HG02852 (cell line): Measurements from ENCODE around the gene BASP1.

Source experiments
- ATAC-seq: cut with Tn5 transposase; IDR thresholded peaks from one replicate; pipeline ENCODE4 v1.9.1; 2021; ENCODE audit warnings: mild to moderate bottlenecking, moderate library complexity; ENCODE audit not compliant: unreplicated experiment

The BASP1 gene

DNA sequence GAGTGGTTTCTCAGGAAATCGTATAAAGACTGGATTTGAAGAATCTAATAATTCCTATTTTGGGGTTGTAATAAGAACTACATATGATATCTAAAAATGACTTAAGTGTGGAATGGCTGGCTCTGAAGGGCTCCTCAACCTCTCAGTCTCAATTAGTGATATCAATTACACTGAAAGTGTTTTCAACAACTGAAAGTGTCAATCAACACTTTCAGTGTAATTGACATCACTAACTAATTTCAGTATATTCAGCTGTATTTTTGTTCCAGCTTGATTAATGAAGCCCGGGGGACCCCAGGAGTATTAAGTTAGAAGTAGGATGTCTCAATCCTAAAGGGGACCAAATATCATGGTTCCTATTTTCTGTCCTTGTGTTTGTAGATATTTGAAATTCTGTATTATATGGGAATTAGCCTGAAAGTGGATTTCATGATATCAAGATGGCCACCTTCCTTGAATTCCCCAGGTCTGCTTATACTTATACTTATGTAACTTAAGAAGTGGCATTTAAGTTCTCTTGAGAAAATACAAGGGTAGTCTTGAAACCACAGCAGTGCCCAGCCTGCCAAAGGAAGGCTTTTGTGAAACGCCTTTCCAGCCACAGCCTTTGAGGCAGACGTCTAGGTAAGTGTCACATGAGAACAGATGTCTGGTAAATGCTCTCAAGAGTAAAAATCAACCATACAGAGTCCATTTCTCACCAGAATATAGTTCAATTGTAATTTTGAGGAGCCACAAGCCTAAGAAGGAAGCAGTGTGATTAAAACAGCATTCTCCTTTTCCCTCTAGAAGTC is 4.6 kb downstream of the BASP1 start:
- ATAC-seq, result no peak

DNA sequence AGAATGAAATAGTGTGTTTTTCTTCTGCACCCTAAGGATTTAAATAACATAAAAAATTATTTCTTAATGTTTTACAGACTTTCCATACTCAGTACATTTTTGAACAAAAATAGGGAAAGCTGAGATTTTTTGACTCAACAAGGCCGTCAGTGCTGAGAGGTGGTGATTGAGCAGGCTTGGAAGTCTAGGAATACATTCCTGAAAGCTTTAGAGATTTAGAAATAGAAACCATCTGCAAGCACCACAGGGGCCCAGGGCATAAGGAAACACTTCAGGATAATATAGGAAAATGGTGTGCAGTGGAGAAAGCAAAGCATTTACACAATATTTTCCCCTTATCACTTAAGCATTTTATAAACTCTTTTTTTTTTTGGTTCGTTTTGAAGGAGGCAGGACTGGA is 5.2 kb downstream of the BASP1 start:
- ATAC-seq, result no peak

DNA sequence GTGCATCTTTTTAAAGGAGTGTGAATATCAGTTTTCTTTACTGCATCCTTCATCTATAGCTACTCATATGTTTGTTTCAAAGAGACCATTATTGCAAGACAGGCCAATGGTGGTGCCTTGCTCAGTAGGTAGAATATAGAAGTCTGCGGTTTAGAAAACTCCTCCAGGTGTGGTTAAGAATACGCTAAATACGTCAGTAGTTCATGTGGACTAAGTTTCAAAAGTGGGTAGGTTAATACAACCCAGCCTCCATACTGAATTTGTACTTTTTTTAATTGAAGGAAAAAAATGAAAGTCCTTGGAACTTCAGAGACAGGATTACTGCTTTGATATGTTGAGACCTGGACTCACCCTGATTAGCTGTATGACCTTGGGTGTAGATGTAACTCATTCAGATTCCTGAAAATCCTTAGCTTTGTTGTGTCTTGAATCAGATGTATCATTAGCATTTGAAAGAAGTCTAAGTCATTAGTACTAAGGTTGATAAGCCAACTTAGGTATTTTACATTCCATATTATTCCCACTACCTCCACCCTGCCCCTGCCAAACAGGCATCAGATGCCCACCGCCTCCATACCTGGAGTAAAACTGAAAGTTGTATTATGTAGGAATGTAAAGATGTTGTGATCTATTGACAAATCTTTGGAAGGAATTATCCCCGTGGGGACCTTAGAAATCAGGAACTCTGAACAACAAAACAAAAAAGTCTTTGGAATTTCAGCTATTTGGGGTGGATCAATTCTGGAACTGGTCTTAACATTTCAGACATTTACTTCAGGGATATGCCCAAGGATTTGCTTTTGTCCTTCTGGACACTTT is 6.1 kb downstream of the BASP1 start:
- ATAC-seq, result peak; percentile 45

DNA sequence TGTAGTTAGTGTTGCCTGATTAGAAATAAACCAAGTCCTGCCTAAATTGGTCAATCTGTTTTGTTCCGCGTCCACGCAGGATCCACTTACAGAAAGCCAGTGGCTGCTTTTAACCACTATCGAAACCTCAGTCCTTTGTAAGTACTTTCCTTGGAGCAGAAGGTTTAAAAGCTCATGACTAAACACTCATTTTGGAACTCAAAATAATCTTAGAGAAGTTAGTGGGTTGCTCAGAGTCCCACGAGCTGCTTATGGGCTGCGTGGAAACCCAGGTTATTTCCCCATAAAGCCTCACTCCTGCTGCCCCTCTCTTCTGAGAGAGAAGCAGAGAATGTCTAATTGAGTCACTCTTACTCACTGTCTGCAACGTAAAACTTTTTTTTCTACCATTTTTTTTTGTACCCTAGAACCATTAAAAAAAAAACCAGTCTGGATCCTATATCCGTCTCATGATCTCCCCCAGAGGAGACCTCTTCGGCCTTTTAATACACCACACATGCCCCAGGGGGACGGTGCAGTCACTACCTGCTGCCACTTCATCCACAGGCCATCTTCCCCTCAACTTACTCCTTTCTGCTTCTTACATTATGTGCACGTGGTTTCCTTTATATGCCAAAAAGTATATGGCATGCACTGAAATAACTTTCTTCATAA is 7.6 kb downstream of the BASP1 start:
- peak; percentile 65 for ATAC-seq

DNA sequence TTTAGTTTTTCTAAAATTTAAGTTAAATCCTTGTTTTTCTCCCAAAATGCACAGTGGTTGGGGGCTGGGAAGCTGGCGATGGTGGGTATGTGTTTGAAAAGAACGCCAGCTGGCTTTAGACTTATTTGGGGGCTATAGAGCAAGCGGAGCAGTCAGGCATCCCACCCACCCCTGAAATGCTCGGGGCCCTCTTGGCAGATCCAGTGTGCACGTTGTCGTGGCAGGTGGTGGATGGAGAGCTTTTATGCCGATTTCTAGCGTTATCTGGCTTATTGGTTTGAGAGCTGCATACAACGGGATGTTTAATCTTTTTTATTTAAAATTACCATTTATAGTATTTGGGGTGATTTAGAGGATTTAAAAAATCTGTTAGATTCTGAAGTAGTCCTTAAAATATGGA is 8.1 kb downstream of the BASP1 start:
- ATAC-seq, result no peak

DNA sequence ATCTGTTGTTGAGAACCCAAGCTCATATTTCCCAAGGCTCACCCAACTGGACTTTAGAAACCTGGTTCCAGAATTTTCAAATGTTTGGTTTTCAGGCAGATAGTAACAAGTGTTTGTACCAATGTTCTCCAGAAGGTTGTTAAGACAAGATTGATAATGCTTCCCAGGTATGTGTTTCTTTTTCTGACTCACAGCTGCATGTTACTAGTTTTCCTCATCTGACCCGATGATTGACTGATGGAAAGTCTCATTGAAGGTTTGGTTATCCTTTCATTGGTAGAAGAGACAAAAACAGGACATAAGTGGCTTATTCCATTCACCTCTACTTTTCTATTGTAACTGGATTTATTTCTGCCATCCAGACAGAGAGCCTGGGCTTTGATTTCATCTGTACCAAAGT is 10.4 kb downstream of the BASP1 start:
- no peak for ATAC-seq

DNA sequence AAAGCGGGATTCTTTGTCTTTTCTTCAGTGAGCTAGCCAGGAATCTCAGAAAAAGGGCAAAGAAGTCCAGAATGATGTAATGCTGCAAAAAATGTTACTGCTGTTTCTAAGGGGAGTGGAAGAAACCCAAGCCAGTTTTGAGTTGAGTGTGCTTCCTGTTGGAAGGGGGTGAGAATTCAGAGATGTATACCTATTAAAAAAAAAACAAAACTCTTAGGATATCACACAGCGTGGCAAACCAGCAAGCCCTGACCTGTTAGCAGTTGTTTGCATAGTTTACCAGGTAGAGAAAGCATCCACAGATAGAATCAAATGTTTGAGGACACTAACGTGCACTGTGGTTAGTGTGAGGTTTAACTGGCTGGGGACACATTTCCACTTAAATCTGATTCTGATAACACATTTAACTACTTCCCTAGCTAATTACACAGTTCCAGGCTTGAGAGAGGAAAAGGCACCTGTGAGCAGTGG is 11.4 kb downstream of the BASP1 start:
- peak; percentile 54 for ATAC-seq

DNA sequence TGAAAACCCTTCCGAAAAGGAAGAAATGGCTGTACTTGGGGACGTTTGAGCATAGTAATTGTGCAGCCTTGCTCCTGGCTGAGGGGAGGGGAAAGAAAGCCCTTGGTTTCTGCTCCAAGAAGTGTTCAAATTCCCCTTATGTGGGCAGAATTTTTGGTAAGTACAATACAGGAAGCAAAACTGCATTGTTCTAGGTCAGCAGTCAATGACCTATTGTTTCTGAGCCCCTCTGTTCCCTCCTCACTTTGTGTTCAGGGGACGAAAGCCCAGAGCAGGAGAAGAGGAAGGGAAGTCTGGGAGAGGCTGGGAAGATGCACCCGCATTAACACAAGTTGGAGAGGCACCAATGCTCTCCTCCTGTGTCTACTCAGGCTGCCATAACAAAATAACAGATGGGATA is 11.9 kb downstream of the BASP1 start:
- peak; percentile 37 for ATAC-seq

DNA sequence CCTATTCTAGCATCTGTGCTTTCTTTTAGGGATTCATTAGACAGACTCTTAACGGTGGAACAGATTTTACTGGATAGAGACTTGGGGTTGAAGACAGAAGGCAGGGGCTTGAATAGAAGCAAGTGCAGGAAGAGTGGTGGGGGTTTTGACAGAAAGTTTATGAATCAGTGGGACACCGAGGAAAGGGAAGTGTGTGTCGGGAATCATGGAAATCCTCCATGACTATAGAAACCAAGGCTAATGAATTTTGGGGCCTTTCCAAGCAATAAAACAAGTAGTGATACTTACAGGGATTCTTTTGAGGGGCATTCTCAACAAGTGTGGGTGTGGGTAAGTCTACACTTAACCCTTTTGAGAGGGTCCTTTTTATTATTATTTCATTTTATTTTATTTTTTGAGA is 12.8 kb downstream of the BASP1 start:
- ATAC-seq, result no peak

DNA sequence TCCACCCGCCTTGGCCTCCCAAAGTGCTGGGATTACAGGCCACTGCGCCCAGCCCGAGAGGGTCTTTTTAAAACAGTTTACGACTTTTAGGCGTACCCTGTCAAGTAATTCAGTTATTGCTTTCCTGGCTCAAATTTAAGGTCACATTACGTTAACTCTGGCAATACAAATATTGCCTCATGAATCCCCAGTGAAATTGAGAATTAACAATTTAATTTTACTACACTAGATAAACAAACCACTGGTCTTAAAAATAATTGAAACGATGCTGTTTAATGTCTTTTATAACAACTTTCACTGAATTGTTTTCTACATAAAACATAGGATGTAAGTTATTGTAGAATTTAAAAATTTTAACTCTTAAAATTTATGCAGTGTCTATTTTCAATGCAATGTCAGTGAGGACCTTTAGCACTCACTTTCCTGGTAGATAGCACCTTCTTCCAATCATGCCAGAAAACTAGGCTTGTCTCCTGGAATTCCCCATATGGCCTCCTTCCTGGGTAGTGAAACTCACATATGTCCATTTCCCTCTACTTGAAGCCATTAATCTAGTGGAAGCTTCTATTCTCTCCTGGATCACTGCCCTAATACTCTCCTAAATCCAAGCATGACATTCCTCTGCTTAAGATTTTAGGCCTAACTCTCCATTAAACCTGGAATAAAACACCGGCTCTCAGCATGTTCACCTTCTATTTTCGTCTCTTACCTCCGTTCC is 13.5 kb downstream of the BASP1 start:
- ATAC-seq, result no peak

DNA sequence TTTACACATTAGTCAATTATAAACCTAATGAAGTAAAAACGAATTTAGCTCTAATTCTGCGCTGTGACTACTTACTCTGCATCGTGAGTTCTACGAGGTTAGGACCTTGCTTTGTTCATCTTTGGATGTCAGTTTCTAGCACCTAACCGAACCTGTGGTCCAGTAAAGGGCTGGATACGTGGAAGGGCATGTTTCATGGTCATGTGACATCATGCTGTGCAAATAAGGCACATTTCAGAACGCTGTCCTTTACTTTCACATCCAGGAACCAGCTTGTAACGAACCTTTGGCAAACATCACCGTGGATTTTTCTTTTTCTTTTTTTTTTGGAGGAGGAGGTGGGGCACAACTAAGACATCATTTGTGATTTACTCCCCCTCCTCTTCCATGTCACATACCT is 15.0 kb downstream of the BASP1 start:
- ATAC-seq, result no peak

DNA sequence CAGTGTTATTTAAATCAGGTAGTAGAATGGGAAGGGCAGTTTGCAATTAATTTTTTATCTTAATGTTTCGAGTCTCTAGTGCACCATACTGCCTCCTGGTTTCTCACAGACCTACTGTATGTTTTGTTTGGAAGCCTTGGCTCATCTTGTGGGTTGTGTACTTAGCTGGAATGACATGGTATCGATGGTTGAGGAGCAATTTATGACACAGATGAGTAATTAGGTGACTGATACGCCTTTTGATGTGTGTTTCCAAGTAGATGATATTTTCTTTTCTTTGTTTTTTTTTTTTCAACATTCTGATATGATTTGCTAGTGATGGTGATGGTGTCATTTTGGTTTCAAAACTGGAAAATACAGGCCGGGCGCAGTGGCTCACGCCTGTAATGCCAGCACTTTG is 16.1 kb downstream of the BASP1 start:
- ATAC-seq, result no peak

DNA sequence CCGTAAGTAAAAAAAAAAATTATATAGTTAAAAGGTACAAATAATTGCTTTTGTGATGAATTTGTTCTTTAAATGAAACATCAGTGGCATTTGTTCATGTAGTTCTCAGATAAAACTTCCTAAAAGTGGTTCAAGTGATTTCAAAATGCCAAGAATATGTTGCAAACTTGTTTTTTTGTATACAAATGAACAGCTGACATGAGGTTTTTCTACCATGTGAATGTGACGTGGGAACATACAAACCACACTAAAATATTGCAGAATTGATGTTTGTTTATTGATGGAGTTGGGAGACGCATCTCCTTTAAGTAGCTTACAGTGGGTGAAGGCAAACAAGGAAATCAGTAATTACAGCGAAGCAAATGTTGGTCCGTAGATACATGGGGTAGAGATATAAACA is 16.9 kb downstream of the BASP1 start:
- no peak for ATAC-seq

DNA sequence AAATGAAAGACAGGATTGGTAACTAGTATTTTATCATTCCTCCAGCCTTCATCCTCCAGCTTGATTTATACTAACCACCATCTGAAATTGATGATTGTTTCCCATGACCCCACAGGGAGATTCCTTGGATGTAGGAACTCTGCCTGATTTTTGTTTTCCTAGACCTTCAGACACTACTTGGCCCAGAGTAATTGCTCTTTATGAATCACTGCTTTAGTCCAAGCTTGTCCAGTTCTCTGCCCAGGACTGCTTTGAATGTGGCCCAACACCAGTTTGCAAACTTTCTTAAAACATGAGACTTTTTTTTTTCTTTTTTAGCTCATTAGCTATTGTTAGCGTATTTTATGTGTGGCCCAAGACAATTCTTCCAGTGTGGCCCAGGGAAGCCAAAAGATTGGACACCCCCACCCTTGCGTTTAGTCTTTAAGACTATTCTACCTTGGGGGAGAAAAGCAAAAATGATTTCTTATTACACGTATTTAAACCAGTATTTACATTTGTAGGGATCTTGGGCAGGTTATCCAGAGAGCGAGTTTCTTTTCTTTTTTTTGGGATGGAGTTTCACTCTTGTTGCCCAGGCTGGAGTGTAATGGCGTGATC is 18.4 kb downstream of the BASP1 start:
- no peak for ATAC-seq

DNA sequence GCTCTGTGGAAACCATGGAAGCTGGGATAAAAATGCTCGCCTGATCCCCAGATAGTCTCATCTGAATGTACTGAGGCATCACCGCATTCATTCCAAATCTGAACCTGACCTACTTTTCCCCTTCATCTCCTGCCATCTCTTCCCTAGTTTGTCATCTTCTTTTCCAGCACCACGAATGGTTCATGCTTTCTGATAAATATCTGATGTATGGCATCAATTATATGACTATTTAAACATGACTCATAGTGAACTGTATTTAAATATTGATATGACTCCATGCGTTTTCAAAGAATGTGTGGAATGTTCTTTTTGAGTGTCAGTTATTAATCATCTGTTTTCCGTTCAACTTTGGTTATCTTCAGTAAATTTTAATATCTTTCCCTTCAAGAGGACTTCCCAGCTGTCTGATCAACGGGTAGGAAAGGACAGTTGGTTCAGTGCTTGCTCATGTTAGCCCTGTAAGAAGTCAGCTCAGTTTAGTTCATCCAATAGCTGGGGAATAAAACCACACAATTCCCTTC is 21.1 kb downstream of the BASP1 start:
- ATAC-seq, result no peak

DNA sequence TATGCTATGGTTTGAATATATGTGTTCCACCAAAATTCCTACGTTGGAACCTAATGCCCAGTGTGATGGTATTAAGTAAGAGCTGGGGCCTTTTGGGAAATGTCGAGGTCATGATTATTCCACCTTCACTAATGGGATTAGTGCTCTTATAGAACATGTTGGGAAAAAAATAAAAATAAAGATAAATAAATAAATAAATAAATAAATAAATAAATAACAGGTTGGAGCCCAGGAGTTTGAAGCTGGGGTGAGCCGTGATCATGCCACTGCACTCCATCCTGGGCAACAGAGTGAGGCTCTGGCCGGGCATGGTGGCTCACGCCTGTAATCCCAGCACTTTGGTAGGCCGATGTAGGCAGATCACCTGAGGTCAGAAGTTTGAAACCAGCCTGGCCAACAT is 22.5 kb downstream of the BASP1 start:
- ATAC-seq, result no peak

DNA sequence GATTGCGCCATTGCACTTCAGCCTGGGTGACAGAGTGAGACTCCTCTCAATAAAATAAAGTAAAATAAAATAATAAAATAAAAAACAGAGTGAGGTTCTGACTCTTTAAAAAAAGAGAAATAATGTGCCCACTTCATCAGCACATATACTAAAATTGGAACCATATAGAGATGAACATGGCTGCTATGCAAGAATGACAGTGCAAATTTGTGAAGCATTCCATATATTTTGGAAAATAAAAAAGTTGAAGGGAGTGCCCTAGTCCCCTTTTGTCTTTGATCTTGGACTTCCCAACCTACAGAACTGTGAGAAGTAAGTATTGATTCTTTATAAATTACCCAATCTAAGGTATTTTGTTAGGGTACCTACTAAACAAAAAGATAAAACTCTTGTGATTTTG is 23.1 kb downstream of the BASP1 start:
- ATAC-seq, result no peak

DNA sequence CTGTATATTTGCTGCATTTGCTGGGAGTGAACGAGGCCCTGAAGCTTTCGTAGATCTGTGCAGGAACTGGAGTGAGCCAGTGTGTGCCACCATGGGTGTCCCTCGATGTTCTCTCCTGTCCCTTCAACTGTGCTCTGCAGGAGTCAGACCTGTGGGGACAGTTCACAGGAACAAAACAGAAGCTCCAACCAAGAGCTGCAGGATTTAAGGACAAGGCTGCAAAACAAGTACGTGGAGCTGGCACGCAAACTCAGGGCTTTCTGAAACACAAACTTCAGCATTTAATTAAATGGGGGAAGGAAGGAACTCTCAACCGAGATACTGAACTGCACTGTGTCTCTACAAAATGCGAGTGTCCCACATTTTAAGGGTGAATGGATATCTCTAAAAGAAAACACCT is 24.2 kb downstream of the BASP1 start:
- no peak for ATAC-seq

DNA sequence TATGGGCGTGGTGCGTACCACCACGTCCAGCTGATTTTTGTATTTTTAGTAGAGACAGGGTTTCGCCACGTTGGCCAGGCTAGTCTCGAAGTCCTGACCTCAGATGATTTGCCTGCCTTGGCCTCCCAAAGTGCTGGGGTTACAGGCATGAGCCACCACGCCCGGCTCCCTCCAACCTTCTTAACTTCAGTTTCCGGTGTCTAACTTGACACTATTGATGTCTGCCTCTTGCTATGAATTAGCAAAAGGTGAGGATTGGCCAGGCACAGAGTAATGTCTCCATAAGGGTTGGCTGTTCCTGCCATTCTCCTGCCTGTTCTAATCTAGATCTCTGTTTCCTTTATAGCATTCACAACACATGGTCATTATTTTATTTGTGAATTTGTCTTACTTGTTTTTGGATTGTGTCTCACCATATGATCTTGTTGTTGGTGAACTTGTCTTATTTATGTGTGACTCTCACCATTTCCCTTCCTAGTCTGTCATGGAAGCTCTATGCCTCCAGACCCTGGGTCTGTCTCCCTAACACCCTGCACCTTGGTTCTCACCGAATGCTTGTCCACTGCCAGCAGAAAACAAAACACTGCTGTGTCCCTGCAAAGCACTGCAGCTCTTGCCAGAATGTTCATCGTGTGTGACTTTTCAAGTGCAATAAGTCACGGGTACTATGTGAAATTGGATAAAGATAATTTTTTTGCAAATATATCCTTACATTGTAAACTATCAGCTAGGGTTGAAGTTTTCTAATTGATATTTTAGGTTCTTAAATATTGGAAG is 26.0 kb downstream of the BASP1 start:
- ATAC-seq, result no peak
